ENCODE measurements around the gene F12.

F12 gene

DNA sequence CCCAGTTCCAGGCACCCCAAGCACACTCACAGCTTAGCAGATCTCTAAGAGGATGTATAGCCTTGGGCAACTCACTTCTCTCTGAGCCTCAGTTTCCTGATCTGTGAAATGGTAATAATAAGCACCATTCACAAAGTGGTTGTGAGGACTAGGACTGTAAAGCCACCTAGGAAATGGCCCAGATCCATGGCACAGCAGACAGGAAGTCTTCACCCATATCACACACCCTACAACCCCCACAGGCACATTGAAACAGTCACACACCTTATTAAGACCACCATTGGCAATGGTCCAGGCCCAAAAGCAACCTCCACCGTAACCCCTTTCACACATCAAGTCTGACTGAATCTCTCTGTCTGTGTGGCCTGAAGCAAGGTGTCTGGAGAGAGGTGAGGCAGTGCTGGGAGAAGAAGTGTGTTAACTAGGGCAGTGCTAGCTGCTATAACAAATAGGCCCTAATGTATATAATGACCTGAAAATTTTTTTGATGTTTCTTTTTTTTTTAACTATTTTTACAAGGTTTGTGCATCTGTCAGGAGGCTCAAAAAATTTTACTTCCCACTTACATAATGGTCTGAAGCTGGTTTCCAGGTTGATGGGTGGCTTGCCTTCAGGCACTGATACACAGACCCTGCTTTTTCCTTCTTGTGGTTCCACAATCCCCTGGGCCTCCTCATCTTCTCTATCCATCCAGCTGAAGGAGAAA, 54.0 kb downstream of the F12 start:
- no peak for DNase-seq (ENCODE audit: low read depth)

DNA sequence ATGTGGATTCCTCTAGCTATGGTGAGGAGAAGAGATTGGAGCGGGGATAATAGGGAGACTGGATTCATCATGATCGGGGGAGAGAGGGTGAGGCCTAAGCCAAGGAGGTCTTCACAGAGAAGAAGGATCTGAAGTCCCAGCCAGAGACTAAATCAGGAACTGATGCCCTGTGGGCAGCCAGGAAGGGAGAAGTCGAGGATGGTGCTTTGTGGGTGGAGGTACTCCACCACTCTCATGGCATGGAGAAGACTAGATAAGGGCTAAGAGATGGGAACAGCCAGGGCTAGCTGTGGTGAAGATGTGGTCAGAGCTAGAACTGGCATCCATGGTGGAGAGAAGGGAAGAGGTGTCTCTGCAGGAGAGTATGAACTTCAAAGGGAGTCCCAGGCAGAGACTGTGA, 54.7 kb downstream of the F12 start:
- DNase-seq (ENCODE audit: low read depth): no peak

DNA sequence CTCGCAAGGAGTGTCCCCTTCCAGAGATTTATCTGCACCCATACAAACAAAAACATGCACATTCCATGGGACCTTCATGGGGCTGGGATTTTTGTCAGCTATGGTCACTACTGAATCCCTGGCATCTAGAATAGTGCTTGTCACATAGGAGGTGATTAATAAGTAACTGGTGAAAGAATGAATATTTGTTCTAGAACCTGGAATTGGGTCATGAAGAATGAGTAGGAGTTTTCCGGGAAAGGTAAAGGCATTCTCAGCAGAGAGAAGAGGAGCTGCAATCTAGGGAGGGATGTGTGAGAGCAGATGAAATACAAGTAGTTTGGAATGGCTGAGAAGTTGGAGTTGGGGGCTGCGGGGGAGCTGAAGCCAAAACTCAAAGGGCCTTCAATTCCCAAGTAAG, 55.1 kb downstream of the F12 start:
- DNase-seq (ENCODE audit: low read depth): no peak

DNA sequence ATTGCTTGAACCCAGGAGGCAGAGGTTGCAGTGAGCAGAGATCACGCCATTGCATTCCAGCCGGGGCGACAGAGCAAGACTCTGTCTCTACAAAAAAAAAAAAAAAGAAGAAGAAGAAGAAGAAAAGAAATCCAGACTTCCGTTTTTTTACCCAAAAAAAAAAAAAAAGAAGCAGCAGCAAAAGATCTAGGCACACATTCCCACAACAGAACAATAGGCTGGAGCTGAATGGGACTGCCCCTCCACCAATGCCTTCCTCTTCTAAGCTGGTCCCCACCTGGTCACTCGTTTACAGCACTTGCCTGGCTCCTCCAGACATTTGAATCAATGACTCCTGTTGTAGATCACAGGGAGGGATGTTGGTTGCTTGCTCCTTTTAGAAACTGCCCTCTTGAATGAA, 56.3 kb downstream of the F12 start:
- DNase-seq (ENCODE audit: low read depth): no peak
